Calu3 (cell line): ENCODE results near the gene BRD3OS. TPM values are rescaled to one million over a fixed set of nuclear protein-coding genes. Genes with fewer than 3 reads are reported as not detected.

Source experiments
- BruUV-seq: library from RNA; stranded (reverse); fragments of 400-500 nt; replicated peaks from 2 replicates; lab custom pipeline; 2021; lab: Mats Ljungman, UMichigan
- CTCF ChIA-PET: fragments of 300-600 bp; sonication (Branson Sonifier 250); formaldehyde crosslinking; loops from one replicate; lab custom pipeline; 2022; ENCODE audit warnings: antibody characterized with exemption; lab: Charles Lee
- DNase-seq: peaks from one replicate; pipeline ENCODE4 v3.0.0; 2022
- H3K27ac Mint-ChIP-seq: one replicate; pipeline ENCODE4 v1.8.0; 2022; ENCODE audit warnings: mixed read lengths; ENCODE audit not compliant: unreplicated experiment
- H3K27me3 Mint-ChIP-seq: one replicate; pipeline ENCODE4 v1.8.0; 2022; ENCODE audit warnings: mixed read lengths; ENCODE audit not compliant: unreplicated experiment
- H3K36me3 Mint-ChIP-seq: one replicate; pipeline ENCODE4 v1.8.0; 2022; ENCODE audit warnings: mild to moderate bottlenecking, moderate library complexity, mixed read lengths; ENCODE audit not compliant: insufficient read depth, unreplicated experiment
- H3K4me1 Mint-ChIP-seq: one replicate; pipeline ENCODE4 v1.8.0; 2022; ENCODE audit warnings: mild to moderate bottlenecking, low read depth, mixed read lengths; ENCODE audit not compliant: unreplicated experiment
- H3K4me3 Mint-ChIP-seq: one replicate; pipeline ENCODE4 v1.8.0; 2022; ENCODE audit warnings: mild to moderate bottlenecking, low read depth, moderate library complexity, mixed read lengths; ENCODE audit not compliant: unreplicated experiment
- H3K9me3 Mint-ChIP-seq: one replicate; pipeline ENCODE4 v1.8.0; 2022; ENCODE audit warnings: low read depth, mixed read lengths; ENCODE audit not compliant: unreplicated experiment
- CTCF ChIP-seq: fragments of 200-600 bp; IDR thresholded peaks from one replicate; pipeline ENCODE4 v1.8.0; 2022; ENCODE audit warnings: antibody characterized with exemption; ENCODE audit not compliant: unreplicated experiment
- intact Hi-C: fragments of 100-400 bp; cut with micrococcal nuclease; formaldehyde crosslinking; loops from one replicate; pipeline ENCODE4 v1.10.0; 2022; ENCODE audit not compliant: unreplicated experiment
- total RNA-seq: library from RNA; stranded (reverse); gene quantifications from 2 replicates; pipeline ENCODE4 v1.2.3, GENCODE V29; 2022

BRD3OS gene
- total RNA-seq, 1 experiment from 2014 or later: 10.5 TPM

- BruUV-seq: no TSS peak
- H3K4me1 Mint-ChIP-seq: no peaks in the 10 kb centered on the region
- H3K36me3 Mint-ChIP-seq: peaks cover 32% of the 10 kb centered on the region
- intact Hi-C loops: no loop called here
- no peak overlapping the region for H3K27ac Mint-ChIP-seq
- H3K27me3 Mint-ChIP-seq: no peaks in the 10 kb centered on the region
- no peak for TF ChIP-seq CTCF
- no peaks in the 10 kb centered on the region for H3K9me3 Mint-ChIP-seq
- no peak for DNase-seq
- peak overlapping the region; percentile 67 for H3K4me3 Mint-ChIP-seq
- CTCF ChIA-PET: interaction anchor here (0.7 to 1.4 kb wide), 4 partner anchors 29 to 622 kb away, joined by 5 to 7 read pairs (median 6); partner anchors contain the start of gene WDR5
Observed at GRCh38 chr9:134024214-134024792, 978 bp upstream of the BRD3OS start.

- CTCF ChIA-PET: interaction anchor here (0.7 to 1.4 kb wide), 3 partner anchors 31 to 189 kb away, joined by 4 to 10 read pairs (median 6); no protein-coding TSS in a partner anchor
- no peak overlapping the region for H3K27ac Mint-ChIP-seq
- H3K4me3 Mint-ChIP-seq: peak overlapping the region; percentile 67
- no peaks in the 10 kb centered on the region for H3K4me1 Mint-ChIP-seq
- intact Hi-C loops: no loop called here
- H3K9me3 Mint-ChIP-seq: no peaks in the 10 kb centered on the region
- TF ChIP-seq CTCF: no peak
- peaks cover 35% of the 10 kb centered on the region for H3K36me3 Mint-ChIP-seq
- no peaks in the 10 kb centered on the region for H3K27me3 Mint-ChIP-seq
- peak; percentile 20 for DNase-seq
- no TSS peak for BruUV-seq
Observed at GRCh38 chr9:134025606-134026541, 593 bp downstream of the BRD3OS start.

DNA sequence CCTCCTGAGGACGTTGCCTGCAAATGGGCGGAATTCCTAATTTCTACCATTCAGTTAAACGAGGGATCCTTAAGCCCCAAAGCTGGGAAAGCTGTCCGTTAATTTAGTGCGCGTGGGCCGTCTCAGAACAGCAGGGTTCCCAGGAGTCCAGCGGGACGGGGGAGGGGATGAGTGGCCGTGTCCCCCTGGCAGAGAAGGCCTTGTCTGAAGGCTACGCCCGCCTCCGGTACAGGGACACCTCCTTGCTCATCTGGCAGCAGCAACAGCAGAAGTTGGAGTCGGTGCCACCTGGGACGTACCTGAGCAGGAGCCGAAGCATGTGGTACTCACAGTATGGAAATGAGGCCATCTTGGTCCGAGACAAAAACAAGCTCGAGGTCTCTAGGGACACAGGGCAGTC is 1.3 kb downstream of the BRD3OS start:
- CTCF ChIA-PET: no interaction called here
- no peak for DNase-seq
- no peaks in the 10 kb centered on the region for H3K4me1 Mint-ChIP-seq
- no peak for TF ChIP-seq CTCF
- intact Hi-C loops: no loop called here
- H3K27ac Mint-ChIP-seq: no peak overlapping the region
- H3K9me3 Mint-ChIP-seq: no peaks in the 10 kb centered on the region
- TSS peak; percentile 53 for BruUV-seq
- peaks cover 35% of the 10 kb centered on the region for H3K36me3 Mint-ChIP-seq
- peak overlapping the region; percentile 67 for H3K4me3 Mint-ChIP-seq
- no peaks in the 10 kb centered on the region for H3K27me3 Mint-ChIP-seq

DNA sequence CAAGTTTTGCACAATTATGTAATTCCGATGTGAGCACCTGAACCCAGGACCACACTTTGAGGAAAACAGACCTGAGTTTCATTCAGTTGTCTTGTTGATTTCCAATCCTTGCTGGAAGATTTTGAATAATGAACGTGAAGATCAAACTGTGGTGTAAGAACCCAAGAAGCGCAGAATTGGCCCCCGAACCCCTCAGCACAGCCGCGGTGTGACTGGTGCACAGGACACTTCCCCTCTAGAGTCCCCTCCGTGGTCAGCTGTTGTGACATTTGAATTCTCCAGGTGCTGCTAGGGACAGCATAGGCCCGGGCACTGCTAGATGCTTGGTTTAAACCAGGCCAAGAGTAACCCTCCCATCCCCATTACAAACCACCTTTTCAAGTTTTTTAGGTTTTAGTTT is 1.7 kb downstream of the BRD3OS start:
- no TSS peak for BruUV-seq
- CTCF ChIA-PET: no interaction called here
- H3K4me3 Mint-ChIP-seq: no peak overlapping the region
- no peaks in the 10 kb centered on the region for H3K27me3 Mint-ChIP-seq
- no peak overlapping the region for H3K27ac Mint-ChIP-seq
- H3K4me1 Mint-ChIP-seq: no peaks in the 10 kb centered on the region
- DNase-seq: no peak
- no peak for TF ChIP-seq CTCF
- peaks cover 35% of the 10 kb centered on the region for H3K36me3 Mint-ChIP-seq
- no peaks in the 10 kb centered on the region for H3K9me3 Mint-ChIP-seq
- intact Hi-C loops: no loop called here
